Fibroblast of pulmonary artery (primary cell): ENCODE measurements around the gene LGALS12.
A peak's percentile ranks its signal among the peaks of the same experiment; 100 is the strongest.

Experiments used
- DNase-seq: peaks from one replicate; pipeline ENCODE4 v3.0.0-alpha.2; 2010; ENCODE audit warnings: low read depth
- H3K4me3 ChIP-seq: replicated peaks from 2 replicates; pipeline ENCODE4 v1.5.1; 2011; ENCODE audit warnings: low read depth, mild to moderate bottlenecking, control low read depth, low read length, moderate library complexity
- CTCF ChIP-seq: IDR thresholded peaks from 2 replicates; pipeline ENCODE4 v1.5.1; 2011; ENCODE audit warnings: mild to moderate bottlenecking, control low read depth, low read length, inconsistent platforms; ENCODE audit errors: missing control alignments

LGALS12 gene

GRCh38 chr11:63503492-63503891 is 2.4 kb upstream of the LGALS12 start:
- TF ChIP-seq CTCF, result no peak
- H3K4me3 ChIP-seq, result no peak overlapping the region
- no peak for DNase-seq

- TF ChIP-seq CTCF, result no peak
- H3K4me3 ChIP-seq, result no peak overlapping the region
- DNase-seq, result no peak
Observed at GRCh38 chr11:63504054-63504453, 1.8 kb upstream of the LGALS12 start.

GRCh38 chr11:63504933-63505586 is 824 bp upstream of the LGALS12 start:
- no peak for TF ChIP-seq CTCF
- DNase-seq, result peak; percentile 35
- H3K4me3 ChIP-seq, result no peak overlapping the region

- DNase-seq, result no peak
- TF ChIP-seq CTCF, result no peak
- no peak overlapping the region for H3K4me3 ChIP-seq
Observed at GRCh38 chr11:63506876-63507275, 992 bp downstream of the LGALS12 start.

GRCh38 chr11:63507511-63507910 is 1.6 kb downstream of the LGALS12 start:
- no peak overlapping the region for H3K4me3 ChIP-seq
- no peak for DNase-seq
- no peak for TF ChIP-seq CTCF

GRCh38 chr11:63508009-63508408 is 2.1 kb downstream of the LGALS12 start:
- no peak overlapping the region for H3K4me3 ChIP-seq
- DNase-seq, result no peak
- peak; percentile 23 for TF ChIP-seq CTCF

- TF ChIP-seq CTCF, result no peak
- H3K4me3 ChIP-seq, result no peak overlapping the region
- DNase-seq, result no peak
Observed at GRCh38 chr11:63508745-63509144, 2.9 kb downstream of the LGALS12 start.
